ENCODE measurements around the gene TAF1.
"Not testable (repeated sequence)": the region's sequence is repeated elsewhere in the genome, so short reads cannot be mapped to it uniquely, and the experiment has no call there.

The TAF1 gene

DNA sequence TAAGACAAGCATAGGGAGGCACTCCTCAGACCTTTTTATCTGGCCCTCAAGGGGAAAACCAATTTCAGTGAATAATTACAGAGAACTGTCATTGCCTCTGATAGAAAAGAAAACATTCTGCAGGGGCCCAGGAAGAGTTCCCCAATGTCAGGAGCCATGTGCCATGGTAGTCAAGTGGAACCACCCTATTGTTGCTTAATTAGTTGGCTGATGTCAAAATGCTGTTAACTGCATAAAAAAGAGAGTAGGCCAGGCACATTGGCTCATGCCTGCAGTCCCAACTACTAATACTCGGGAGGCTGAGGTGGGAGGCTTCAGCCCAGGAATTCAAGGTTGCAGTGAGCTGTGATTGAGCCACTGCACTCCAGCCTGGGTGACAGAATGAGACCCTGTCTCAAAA is 138.2 kb downstream of the TAF1 start:
- no peaks in the 10 kb centered on the region for H3K9me3 ChIP-seq (ENCODE audit: control insufficient read depth in 2 of 2, low read length in 2 of 2)
- no peak overlapping the region for H3K9ac ChIP-seq (ENCODE audit: low read length in 2 of 2)
- H3K4me3 ChIP-seq (ENCODE audit: low read length in 2 of 2) = no peak overlapping the region
- peaks cover 0 to 2% of the 10 kb centered on the region in 2 donors for H3K27me3 ChIP-seq (ENCODE audit: control insufficient read depth in 1 of 2, insufficient read depth in 2 of 2, low read length in 2 of 2)
- H3K36me3 ChIP-seq (ENCODE audit: control insufficient read depth in 2 of 2, insufficient read depth in 2 of 2, low read length in 2 of 2) = no peaks in the 10 kb centered on the region
- no peak overlapping the region for H3K27ac ChIP-seq (ENCODE audit: low read length)
- no peaks in the 10 kb centered on the region for H3K4me1 ChIP-seq (ENCODE audit: control insufficient read depth, insufficient read depth, low read length)

DNA sequence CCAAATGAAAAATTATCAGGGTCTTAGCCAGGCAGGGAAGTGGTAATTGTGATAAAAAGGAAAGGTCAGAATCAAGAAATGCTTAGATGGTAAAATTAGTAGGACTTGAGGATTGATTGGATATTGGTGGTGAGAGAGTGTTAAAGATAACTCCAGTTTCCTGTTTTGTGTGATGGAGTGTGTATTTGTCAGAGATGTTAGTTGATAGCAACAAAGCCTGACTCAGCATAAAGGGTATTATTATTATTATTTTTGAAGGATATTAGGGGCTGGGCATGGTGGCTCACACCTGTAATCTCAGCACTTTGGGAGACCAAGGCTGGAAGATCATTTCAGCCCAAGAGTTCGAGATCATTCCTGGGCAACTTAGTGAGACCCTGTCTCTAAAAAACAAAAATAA is 143.1 kb downstream of the TAF1 start:
- no peak overlapping the region for H3K9ac ChIP-seq (ENCODE audit: low read length in 2 of 2)
- peaks cover 0 to 2% of the 10 kb centered on the region in 2 donors for H3K27me3 ChIP-seq (ENCODE audit: control insufficient read depth in 1 of 2, insufficient read depth in 2 of 2, low read length in 2 of 2)
- no peaks in the 10 kb centered on the region for H3K36me3 ChIP-seq (ENCODE audit: control insufficient read depth in 2 of 2, insufficient read depth in 2 of 2, low read length in 2 of 2)
- H3K9me3 ChIP-seq (ENCODE audit: control insufficient read depth in 2 of 2, low read length in 2 of 2) = no peaks in the 10 kb centered on the region
- no peak overlapping the region for H3K4me3 ChIP-seq (ENCODE audit: low read length in 2 of 2)
- H3K27ac ChIP-seq (ENCODE audit: low read length) = no peak overlapping the region
- no peaks in the 10 kb centered on the region for H3K4me1 ChIP-seq (ENCODE audit: control insufficient read depth, insufficient read depth, low read length)

GRCh38 chrX:71510161-71510560 is 144.0 kb downstream of the TAF1 start:
- H3K9ac ChIP-seq (ENCODE audit: low read length in 2 of 2) = no peak overlapping the region
- no peaks in the 10 kb centered on the region for H3K4me1 ChIP-seq (ENCODE audit: control insufficient read depth, insufficient read depth, low read length)
- H3K4me3 ChIP-seq (ENCODE audit: low read length in 2 of 2) = no peak overlapping the region
- no peaks in the 10 kb centered on the region for H3K9me3 ChIP-seq (ENCODE audit: control insufficient read depth in 2 of 2, low read length in 2 of 2)
- H3K27ac ChIP-seq (ENCODE audit: low read length) = no peak overlapping the region
- H3K27me3 ChIP-seq (ENCODE audit: control insufficient read depth in 1 of 2, insufficient read depth in 2 of 2, low read length in 2 of 2) = peaks cover 0 to 2% of the 10 kb centered on the region in 2 donors
- H3K36me3 ChIP-seq (ENCODE audit: control insufficient read depth in 2 of 2, insufficient read depth in 2 of 2, low read length in 2 of 2) = no peaks in the 10 kb centered on the region

GRCh38 chrX:71513731-71514130 is 147.6 kb downstream of the TAF1 start:
- H3K36me3 ChIP-seq (ENCODE audit: control insufficient read depth in 2 of 2, insufficient read depth in 2 of 2, low read length in 2 of 2); H3K27ac ChIP-seq (ENCODE audit: low read length); H3K27me3 ChIP-seq (ENCODE audit: control insufficient read depth in 1 of 2, insufficient read depth in 2 of 2, low read length in 2 of 2); H3K4me1 ChIP-seq (ENCODE audit: control insufficient read depth, insufficient read depth, low read length); H3K9ac ChIP-seq (ENCODE audit: low read length in 2 of 2); H3K4me3 ChIP-seq (ENCODE audit: low read length in 2 of 2); H3K9me3 ChIP-seq (ENCODE audit: control insufficient read depth in 2 of 2, low read length in 2 of 2): not testable (repeated sequence)

- H3K9ac ChIP-seq (ENCODE audit: low read length in 2 of 2) = no peak overlapping the region
- no peaks in the 10 kb centered on the region for H3K36me3 ChIP-seq (ENCODE audit: control insufficient read depth in 2 of 2, insufficient read depth in 2 of 2, low read length in 2 of 2)
- H3K27ac ChIP-seq (ENCODE audit: low read length) = no peak overlapping the region
- peaks cover 0 to 2% of the 10 kb centered on the region in 2 donors for H3K9me3 ChIP-seq (ENCODE audit: control insufficient read depth in 2 of 2, low read length in 2 of 2)
- no peaks in the 10 kb centered on the region for H3K27me3 ChIP-seq (ENCODE audit: control insufficient read depth in 1 of 2, insufficient read depth in 2 of 2, low read length in 2 of 2)
- no peak overlapping the region for H3K4me3 ChIP-seq (ENCODE audit: low read length in 2 of 2)
- H3K4me1 ChIP-seq (ENCODE audit: control insufficient read depth, insufficient read depth, low read length) = no peaks in the 10 kb centered on the region
These were observed 148.3 kb downstream of the TAF1 start for GRCh38 chrX:71514367-71515037.

- Histone ChIP-seq H3K4me3 (ENCODE audit: low read length in 2 of 2) (no peak overlapping the region), H3K27me3 (ENCODE audit: control insufficient read depth in 1 of 2, insufficient read depth in 2 of 2, low read length in 2 of 2) (no peaks in the 10 kb centered on the region), H3K36me3 (ENCODE audit: control insufficient read depth in 2 of 2, insufficient read depth in 2 of 2, low read length in 2 of 2) (no peaks in the 10 kb centered on the region), H3K9me3 (ENCODE audit: control insufficient read depth in 2 of 2, low read length in 2 of 2) (peaks cover 0 to 2% of the 10 kb centered on the region in 2 donors), H3K9ac (ENCODE audit: low read length in 2 of 2) (no peak overlapping the region), H3K4me1 (ENCODE audit: control insufficient read depth, insufficient read depth, low read length) (no peaks in the 10 kb centered on the region), H3K27ac (ENCODE audit: low read length) (no peak overlapping the region)
These were observed 148.9 kb downstream of the TAF1 start for GRCh38 chrX:71515038-71515396.
